Muscle layer of colon (tissue), 2 donors: ENCODE results near the gene DOP1A.

Source experiments
- H3K27ac ChIP-seq: one replicate; pipeline ENCODE4 v1.7.0; 2013; ENCODE audit warnings: low read depth, mild to moderate bottlenecking, low read length, moderate library complexity
- H3K27me3 ChIP-seq, 2 donors: one replicate each; pipeline ENCODE4 v1.7.0; 2013; ENCODE audit warnings: low read length in 2 of 2, mild to moderate bottlenecking in 2 of 2; ENCODE audit not compliant: insufficient read depth in 2 of 2, control insufficient read depth in 1 of 2
- H3K36me3 ChIP-seq: one replicate; pipeline ENCODE4 v1.7.0; 2013; ENCODE audit warnings: mild to moderate bottlenecking, low read length; ENCODE audit not compliant: insufficient read depth
- H3K4me1 ChIP-seq: one replicate; pipeline ENCODE4 v1.7.0; 2013; ENCODE audit warnings: mild to moderate bottlenecking, low read length; ENCODE audit not compliant: insufficient read depth
- H3K4me3 ChIP-seq, 2 donors: one replicate each; pipeline ENCODE4 v1.7.0; 2013; ENCODE audit warnings: low read length in 2 of 2, low read depth in 1 of 2, mild to moderate bottlenecking in 1 of 2, moderate library complexity in 1 of 2
- H3K9ac ChIP-seq: one replicate; pipeline ENCODE4 v1.7.0; 2013; ENCODE audit warnings: low read length
- H3K9me3 ChIP-seq: one replicate; pipeline ENCODE4 v1.7.0; 2013; ENCODE audit warnings: mild to moderate bottlenecking, low read length
- donor health status: abdominal sarcoma.
- donor health status: Adenocarcinoma of cecum.

DOP1A gene

DNA sequence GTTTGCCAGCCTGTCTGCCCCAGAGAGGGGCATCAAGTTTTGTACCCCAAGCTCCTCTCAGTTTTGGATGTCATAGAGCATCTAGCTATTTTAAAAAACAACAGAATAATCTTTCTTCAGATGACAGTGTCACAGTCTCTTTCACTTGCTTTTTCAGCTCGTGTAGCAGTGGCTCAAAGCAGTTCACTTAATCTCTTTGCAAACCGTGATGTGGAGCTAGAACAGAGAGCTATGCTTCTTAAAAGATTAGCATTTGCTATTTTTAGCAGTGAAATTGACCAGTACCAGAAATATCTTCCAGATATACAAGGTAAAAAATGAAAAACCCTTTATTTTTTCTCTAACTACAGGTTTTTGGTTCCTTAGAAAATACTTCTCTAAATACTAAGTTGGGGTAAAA is 88.3 kb downstream of the DOP1A start:
- Histone ChIP-seq H3K9me3 (no peaks in the 10 kb centered on the region), H3K4me3 (no peak overlapping the region), H3K4me1 (no peaks in the 10 kb centered on the region), H3K36me3 (peaks cover 41% of the 10 kb centered on the region), H3K9ac (no peak overlapping the region), H3K27ac (no peak overlapping the region), H3K27me3 (no peaks in the 10 kb centered on the region)

DNA sequence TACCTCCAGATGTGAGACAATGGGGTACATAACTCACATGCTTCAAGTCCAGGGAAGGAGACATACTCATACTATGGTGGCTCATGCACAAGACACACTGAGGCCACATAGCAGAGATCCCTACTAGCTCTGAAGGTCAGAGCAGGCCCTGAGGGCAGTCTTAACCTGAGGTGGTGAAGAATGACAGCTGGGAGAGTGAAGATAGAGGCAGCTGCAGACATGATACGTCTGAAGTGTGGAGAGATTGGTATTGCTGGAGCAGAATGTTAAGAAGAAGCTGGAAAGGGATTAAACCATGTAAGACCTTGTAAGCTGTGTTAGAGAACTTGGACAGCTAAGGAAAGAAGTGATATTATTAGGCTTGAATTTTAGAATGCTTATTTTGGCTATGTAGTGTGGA is 92.7 kb downstream of the DOP1A start:
- Histone ChIP-seq H3K9ac (no peak overlapping the region), H3K27ac (no peak overlapping the region), H3K4me3 (no peak overlapping the region), H3K27me3 (no peaks in the 10 kb centered on the region), H3K4me1 (no peaks in the 10 kb centered on the region), H3K36me3 (peaks cover 40% of the 10 kb centered on the region), H3K9me3 (no peaks in the 10 kb centered on the region)

DNA sequence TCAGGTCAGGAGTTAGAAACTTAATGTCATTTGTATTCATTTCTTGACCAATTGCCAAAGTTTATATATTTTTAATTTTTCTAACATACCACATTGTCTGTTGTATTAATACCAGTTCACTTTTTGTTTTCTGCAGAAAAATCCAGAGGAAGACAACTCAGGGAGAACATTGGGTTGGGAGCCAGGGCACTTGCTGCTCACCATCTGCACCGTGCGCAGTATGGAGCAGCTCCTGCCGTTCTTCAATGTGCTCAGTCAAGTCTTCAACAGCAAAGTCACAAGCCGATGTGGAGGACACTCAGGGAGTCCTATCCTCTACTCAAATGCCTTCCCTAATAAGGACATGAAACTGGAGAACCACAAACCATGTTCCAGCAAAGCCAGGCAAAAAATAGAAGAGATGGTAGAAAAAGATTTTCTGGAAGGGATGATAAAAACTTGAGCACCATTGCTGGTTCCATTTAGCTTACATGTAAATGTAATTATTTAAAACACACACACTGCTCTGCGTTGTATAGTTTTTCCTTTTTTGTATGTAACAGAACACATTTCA is 100.3 kb downstream of the DOP1A start:
- peaks cover 65% of the 10 kb centered on the region for H3K36me3 ChIP-seq
- no peaks in the 10 kb centered on the region for H3K9me3 ChIP-seq
- no peaks in the 10 kb centered on the region for H3K27me3 ChIP-seq
- no peak overlapping the region for H3K9ac ChIP-seq
- H3K27ac ChIP-seq = no peak overlapping the region
- H3K4me3 ChIP-seq = no peak overlapping the region
- H3K4me1 ChIP-seq = no peaks in the 10 kb centered on the region

DNA sequence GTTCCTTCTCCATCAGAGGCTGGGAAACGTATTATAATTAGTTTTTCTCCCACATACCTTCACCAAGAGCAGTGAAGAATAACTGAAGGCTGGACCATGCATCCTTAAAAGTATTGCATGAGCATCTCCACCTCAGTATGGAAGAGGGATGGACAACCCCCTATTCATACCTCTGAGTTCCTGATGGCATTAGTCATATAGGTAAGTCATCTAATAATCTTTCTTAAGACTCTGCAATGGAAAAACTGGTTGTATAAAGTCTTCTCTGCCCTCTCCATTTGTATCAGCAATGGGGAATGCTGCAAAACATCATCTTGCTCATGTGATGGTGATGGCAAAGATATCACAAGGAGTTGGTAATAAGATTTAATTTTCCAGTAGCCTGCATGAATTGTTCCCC is 101.1 kb downstream of the DOP1A start:
- no peaks in the 10 kb centered on the region for H3K4me1 ChIP-seq
- H3K4me3 ChIP-seq = no peak overlapping the region
- no peak overlapping the region for H3K9ac ChIP-seq
- no peaks in the 10 kb centered on the region for H3K27me3 ChIP-seq
- peaks cover 67% of the 10 kb centered on the region for H3K36me3 ChIP-seq
- no peak overlapping the region for H3K27ac ChIP-seq
- no peaks in the 10 kb centered on the region for H3K9me3 ChIP-seq

DNA sequence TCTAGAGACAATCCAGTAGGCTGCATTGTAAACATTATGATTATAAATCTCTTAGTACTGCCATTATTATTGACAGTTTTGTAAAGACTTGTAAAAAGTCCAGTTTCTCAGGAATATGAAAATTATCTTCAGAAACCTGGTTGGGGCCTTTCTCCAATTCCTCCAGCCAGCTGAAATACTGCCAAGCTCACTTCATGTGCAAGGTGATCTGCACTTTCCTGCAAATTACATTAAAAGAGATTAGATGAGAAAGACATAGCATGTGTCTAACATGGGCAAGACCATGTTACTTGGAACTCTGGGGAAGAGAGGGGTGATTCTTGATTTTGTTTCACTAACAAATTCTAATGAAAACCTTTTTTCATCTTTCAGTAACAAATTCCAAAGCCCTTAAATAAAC is 101.6 kb downstream of the DOP1A start:
- no peak overlapping the region for H3K4me3 ChIP-seq
- no peak overlapping the region for H3K27ac ChIP-seq
- H3K36me3 ChIP-seq = peaks cover 70% of the 10 kb centered on the region

GRCh38 chr6:83169511-83169910 is 102.0 kb downstream of the DOP1A start:
- Histone ChIP-seq H3K27ac (no peak overlapping the region), H3K27me3 (no peaks in the 10 kb centered on the region), H3K9me3 (no peaks in the 10 kb centered on the region), H3K4me3 (no peak overlapping the region), H3K4me1 (no peaks in the 10 kb centered on the region), H3K36me3 (peaks cover 69% of the 10 kb centered on the region), H3K9ac (no peak overlapping the region)

More for the DNA sequence above, 101.6 kb downstream of the DOP1A start:
- Histone ChIP-seq H3K9me3 (no peaks in the 10 kb centered on the region), H3K4me1 (no peaks in the 10 kb centered on the region), H3K9ac (no peak overlapping the region), H3K27me3 (no peaks in the 10 kb centered on the region)

DNA sequence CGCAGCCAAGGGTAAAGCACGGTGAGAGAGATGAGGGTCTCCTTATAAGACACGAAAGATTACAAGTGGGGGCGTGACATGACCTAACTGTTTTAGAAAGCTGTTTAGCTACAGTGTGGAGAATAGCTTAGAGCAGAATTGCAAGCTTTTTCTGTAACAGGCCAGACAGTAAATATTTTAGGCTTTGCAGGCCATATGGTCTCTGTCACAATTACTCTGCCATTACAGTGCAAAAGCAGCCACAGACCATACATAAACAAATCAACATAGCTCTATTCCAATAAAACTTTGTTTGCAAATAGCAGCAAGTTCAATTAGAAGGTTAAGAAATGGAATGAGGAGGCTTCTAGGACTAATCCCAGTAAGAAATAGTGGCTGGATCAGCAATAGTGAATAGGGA is 108.8 kb downstream of the DOP1A start:
- Histone ChIP-seq H3K36me3 (peaks cover 38% of the 10 kb centered on the region), H3K9ac (no peak overlapping the region), H3K27ac (no peak overlapping the region), H3K4me1 (peaks cover 14% of the 10 kb centered on the region), H3K9me3 (no peaks in the 10 kb centered on the region), H3K4me3 (no peak overlapping the region), H3K27me3 (no peaks in the 10 kb centered on the region)

DNA sequence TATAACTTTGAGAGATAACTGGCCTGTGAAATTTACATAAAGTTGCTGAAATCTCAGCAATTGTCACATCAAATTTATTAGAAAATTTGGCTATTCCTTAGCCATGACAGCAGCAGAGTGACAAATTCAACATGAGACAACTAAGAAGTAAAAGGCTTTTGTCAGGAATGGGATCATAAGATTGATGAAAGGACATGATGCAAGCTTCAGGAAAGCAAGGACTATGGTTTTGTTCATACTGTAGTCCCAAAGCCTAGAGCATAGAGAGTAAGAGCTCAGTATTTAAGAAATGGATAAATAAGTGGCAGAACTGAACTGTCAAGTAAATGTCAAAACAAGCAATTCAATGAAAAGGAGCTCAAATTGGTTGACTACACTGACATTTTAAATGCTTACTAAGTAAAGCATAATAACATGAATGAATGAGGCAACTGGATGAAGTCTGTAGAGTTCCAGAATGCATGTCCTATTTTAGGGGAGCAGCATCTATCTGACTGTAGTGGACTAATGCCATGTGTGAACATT is 113.0 kb downstream of the DOP1A start:
- Histone ChIP-seq H3K4me3 (no peak overlapping the region), H3K27me3 (no peaks in the 10 kb centered on the region), H3K27ac (no peak overlapping the region), H3K9me3 (no peaks in the 10 kb centered on the region), H3K9ac (no peak overlapping the region), H3K4me1 (peaks cover 14% of the 10 kb centered on the region), H3K36me3 (peaks cover 36% of the 10 kb centered on the region)

DNA sequence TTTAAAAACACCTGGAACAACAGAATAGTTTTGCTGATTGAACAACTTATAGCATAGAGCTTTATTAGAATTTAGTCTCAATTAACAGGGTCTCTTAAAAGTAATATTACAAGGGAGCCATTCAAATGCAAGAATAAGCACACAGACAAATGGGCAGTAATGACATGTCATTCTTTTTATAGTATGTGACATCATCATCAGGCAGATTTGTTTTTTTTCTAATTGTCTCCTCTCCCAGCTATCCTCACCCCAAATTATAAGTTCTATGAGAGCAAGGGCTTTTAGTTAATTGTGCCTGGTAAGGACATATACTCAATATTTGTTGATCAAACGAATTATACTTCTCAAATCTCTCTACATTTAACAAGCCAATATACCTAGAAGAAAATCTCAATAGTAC is 114.6 kb downstream of the DOP1A start:
- Histone ChIP-seq H3K9me3 (no peaks in the 10 kb centered on the region), H3K27ac (no peak overlapping the region), H3K9ac (no peak overlapping the region), H3K4me3 (no peak overlapping the region), H3K27me3 (no peaks in the 10 kb centered on the region), H3K4me1 (no peaks in the 10 kb centered on the region), H3K36me3 (peaks cover 43% of the 10 kb centered on the region)

GRCh38 chr6:83183082-83183828 is 115.8 kb downstream of the DOP1A start:
- H3K36me3 ChIP-seq = peaks cover 39% of the 10 kb centered on the region
- H3K27me3 ChIP-seq = no peaks in the 10 kb centered on the region
- no peak overlapping the region for H3K4me3 ChIP-seq
- no peaks in the 10 kb centered on the region for H3K9me3 ChIP-seq
- H3K27ac ChIP-seq = no peak overlapping the region
- no peak overlapping the region for H3K9ac ChIP-seq
- no peaks in the 10 kb centered on the region for H3K4me1 ChIP-seq

GRCh38 chr6:83185096-83185495 is 117.6 kb downstream of the DOP1A start:
- no peak overlapping the region for H3K27ac ChIP-seq
- no peak overlapping the region for H3K9ac ChIP-seq
- H3K4me3 ChIP-seq = no peak overlapping the region
- no peaks in the 10 kb centered on the region for H3K4me1 ChIP-seq
- no peaks in the 10 kb centered on the region for H3K27me3 ChIP-seq
- H3K36me3 ChIP-seq = peaks cover 42% of the 10 kb centered on the region
- no peaks in the 10 kb centered on the region for H3K9me3 ChIP-seq

DNA sequence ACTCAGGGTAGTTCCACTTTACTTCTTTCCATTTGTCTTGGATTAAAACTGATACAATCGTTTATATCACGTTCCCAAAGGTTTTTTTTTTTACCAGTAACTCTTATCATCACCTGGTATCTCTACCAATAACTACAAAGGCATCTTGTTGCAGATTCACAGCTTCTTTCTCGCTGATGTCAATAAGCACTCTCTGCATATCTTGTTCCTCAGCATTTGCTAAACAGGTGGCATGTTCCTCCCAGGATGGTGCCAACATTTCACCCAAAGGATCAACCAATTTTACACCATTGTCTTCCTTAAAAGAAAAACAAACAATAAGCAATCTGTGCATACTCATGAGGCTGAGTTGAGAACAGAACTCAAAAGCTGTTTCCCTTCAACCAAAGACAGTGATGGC is 121.0 kb downstream of the DOP1A start:
- Histone ChIP-seq H3K9me3 (no peaks in the 10 kb centered on the region), H3K27me3 (no peaks in the 10 kb centered on the region), H3K4me1 (peaks cover 5% of the 10 kb centered on the region), H3K9ac (no peak overlapping the region), H3K36me3 (peaks cover 19% of the 10 kb centered on the region), H3K4me3 (no peak overlapping the region), H3K27ac (no peak overlapping the region)
